ENCODE results near the gene CDC25A.
"Not testable (repeated sequence)": the region's sequence is repeated elsewhere in the genome, so short reads cannot be mapped to it uniquely, and the experiment has no call there.

Gene CDC25A

DNA sequence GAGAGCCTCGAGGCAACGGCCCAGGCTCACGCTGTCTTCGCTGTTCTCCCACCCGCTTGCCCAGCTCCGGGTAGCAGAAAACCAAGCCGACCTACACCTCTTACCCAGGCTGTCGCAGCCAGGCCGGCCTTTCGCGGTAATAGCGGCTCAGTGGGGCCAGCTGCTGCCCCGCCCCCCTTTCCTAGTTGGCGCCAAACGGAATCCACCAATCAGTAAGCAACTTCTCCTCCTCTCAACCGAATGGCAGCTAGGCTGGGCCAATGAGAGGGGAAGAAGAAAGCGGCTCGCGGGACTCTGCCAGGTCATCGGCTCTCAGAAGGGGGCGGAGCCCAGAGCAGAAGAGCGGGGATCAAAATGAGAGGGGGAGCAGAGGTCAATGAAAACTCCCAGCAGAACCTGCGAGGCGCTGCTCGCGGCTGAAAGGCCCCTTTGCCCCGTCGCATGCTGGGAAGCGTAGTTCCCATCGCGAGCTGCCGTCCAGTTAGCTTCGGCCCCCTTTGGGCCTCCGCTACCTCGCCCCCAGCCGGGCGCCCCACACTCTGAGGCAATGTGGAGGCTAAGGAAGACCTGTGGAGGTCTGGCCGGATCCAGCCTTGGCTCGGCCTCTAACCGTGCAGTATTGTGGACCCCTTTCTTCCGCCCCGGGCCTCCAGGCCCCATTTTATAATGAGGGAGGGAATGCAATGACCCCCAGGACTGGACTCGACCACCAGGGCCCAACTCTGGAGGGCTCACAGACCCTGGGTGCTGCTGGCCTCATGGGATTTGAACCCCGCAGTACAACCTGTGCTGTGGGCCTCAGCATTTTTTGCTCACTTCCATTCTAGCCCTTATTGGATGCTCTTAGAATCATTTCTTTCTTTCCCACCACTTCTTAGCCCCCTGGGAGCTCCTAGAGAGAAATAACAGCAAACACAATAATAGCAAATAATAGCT is at the start of gene CDC25A:
Gene CDC25A (minus strand): TSS at position 152 of the 936 bp plus-strand sequence. CDS start 470 bp downstream, outside the sequence.
- DNase-seq: peak; percentile 97

DNA sequence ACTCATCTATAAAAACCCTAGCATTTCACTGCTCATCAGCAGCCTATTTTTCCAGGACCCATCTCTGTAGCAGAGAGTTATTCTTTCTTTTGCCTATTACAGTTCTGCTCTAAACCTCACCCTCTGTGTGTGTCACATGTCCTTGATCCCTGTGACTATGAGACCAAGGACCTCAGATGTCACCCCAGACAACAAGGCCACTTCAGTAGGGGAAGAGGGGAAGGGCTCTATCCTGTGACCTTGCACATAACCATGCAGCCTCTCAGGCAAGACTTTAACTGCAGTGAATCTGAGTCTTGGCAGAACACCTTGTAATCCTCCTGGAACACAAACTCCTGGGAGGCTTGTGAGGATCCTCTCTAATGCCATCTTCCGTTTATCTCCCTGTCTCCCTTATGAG is 48.3 kb upstream of the CDC25A start:
- DNase-seq: no peak

DNA sequence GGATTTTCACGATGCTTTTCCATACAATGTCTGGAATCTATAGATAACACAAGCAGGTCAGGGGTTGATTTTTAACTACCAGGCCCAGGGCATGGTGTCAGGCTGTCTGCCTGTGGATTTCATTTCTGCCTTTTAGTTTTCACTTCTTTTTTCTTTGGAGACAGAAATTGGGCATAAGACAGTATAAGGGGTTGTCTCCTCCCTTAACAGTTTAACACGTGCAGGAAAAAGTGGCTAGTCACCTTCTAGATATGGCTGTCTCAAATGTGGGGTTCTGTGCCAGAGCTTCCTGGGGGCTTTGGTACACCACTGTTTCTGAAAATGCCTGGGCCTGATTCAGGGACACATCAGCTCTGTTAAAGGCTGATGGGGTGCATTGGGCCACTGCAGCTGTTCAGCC is 45.3 kb upstream of the CDC25A start:
- no peak for DNase-seq

DNA sequence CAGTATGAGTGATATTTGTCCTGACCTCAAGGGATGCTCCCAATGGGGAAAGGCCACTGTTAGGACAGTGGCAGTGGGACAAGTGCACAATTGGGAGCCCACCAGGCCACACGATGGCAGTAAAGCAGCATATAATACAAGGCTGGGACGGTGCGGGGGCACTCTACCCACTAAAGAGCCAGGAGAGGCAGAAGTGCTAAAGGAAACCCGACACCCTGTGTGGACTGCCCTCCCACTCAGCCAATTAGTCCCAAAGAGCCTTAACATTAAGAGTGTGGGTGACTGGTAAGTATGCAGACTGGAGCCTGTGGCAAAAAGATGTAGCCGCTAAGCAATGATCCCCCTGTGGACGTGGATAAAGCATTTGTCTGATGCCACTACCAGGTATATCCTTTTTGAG is 44.5 kb upstream of the CDC25A start:
- peak; percentile 61 for DNase-seq

DNA sequence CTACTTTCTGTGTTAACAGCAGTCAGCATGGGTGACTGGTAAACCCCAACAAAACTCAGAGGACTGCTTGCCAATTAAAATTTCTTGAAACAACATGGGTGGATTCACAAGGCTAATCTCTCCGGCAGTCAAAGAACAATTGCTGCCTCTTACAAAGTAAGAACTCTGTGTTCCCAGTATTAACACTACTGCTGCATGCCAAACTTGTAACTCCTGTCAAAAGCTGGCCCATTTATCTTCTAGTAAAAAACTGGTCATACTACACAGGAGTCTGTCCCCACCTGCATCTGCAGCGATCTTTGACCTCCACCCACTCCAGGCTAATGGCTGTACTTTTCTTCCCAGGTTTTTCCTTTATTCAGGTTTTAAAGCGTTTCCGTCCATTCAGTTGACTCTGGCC is 44.0 kb upstream of the CDC25A start:
- DNase-seq: no peak

DNA sequence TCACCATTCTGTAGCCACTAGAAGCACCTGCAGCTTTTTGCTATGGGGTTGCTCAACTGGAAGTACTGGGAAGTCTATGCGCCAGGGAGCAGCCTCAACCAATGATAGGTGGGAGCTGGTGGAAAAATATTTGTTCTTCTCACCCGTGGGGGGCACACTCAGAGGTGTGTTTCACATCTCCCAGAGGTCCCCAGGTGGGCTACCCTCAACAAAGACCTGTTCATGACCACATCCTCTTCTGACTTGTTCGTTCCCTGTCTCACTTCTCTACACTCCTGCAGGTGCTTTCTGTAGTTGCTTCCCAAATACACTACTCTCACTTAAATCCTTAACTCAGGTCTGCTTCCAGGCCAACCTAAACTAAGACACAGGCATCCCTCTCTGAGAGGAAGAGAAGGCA is 38.7 kb upstream of the CDC25A start:
- DNase-seq: no peak

DNA sequence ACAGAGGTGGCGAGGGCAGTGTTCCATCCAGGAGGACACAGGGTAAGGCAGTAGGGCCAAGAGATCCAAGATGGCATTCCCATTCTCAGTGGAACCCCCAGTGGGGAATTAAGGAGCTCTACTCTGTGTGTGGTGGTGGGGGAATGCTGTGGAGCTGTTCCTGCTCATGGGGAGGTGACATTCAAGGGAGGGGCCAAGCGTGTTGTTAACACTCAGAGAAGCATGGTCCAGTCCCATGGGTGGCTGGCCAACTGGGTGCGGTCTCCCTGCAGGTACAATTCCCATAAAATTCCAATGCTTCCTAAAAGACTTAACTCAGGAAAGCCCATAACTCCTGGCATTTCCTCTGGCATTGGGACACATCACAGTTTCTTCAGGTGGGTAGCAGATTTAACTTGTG is 37.4 kb upstream of the CDC25A start:
- no peak for DNase-seq

DNA sequence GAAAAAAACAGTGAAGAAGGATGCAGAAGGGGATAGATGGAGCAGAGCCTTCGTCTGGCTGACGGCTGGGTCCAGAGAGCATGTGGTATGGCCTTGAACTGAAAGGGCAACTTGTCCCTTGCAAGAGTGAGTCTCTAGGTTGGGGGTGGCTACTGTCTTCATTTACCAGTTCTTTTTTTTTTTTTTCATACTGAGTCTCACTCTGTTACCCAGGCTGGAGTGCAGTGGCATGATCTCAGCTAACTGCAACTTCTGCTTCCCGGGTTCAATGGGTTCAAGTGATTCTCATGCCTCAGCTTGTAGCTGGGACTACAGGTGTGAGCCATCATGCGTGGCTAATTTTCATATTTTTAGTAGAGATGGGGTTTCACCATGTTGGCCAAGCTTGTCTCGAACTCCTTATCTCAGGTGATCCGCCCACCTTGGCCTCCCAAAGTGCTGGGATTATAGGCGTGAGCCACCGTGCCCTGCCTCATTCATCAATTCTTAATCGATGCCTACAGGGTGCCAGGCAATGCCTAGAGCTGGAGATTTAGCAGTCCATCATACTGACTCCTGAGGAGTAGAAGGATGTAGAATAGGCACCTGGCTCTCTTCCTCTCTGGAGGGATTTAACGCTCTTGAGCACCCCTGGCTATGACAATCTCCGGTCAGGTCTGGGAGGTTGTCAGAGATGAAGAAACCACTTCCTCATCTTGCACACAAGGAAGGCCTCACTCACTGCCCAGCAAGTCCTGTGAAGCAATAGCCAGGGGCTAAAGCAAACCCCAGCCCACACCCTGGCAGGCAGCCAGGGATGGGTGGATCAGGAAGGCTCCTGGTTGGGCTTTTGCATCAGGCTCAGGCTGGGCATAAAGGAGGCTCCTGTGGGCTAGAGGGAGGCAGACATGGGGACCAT is 34.6 kb upstream of the CDC25A start, which contains the start of gene CAMP:
Gene CAMP (plus strand): TSS at position 880 of the 898 bp plus-strand sequence. CDS start 17 bp downstream, at position 897.
- peak; percentile 18 for DNase-seq

DNA sequence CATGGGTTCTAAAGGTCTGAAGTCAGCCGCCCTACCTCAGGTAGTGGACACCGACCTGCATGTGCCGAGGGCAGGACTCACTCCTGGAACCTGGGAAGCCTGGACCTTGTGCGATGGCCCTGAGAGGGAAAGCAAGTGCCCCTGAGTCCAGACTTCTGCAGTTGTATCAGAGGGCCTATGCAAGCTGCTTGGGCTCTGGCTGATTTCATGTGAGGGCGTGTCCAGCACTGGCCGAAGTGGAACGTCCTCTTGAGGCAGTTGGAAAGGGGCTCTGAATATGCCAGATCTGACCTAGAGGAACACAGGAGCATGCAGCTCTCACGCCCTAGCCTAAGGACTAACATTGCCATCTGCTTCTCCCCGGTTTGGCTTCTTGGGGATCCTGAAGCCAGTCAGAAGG is 32.5 kb upstream of the CDC25A start:
- DNase-seq: no peak

DNA sequence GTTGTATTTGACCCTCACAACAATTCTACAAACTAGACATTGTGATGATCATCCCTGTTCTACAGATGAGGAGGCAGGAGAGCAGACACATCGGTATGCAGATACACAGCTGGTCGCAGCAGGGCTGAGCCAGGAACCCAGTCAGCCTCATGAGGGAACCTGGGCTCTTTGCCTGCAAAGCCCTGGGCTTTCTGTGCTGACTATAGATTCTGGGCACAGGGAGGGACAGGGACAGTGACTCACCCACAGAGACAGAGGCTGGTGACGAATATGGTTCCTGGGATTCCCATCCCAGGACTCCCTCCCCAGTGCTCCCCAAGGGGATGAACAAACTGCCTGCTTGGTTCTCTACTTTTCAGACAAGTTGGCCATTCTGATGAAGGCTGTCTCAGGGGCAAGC is 31.3 kb upstream of the CDC25A start:
- no peak for DNase-seq

DNA sequence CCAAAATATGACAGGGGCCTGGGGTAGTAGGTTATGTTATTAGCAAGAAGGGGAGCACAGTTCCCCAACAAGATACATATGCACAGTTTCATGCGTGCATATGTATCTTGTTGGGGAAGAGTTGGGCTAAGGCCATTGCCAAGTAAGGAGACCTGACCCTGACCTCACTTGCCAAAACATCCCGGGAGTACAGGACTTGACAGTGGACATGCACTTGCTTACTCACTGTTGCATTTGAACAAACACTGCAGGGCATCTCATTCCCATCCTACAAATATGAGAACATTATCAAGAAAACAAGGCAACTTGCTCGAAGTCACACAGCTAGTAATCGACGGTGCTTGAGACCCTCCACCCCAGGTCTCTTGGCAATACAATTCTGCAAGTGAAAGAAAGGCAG is 30.3 kb upstream of the CDC25A start:
- DNase-seq: no peak

DNA sequence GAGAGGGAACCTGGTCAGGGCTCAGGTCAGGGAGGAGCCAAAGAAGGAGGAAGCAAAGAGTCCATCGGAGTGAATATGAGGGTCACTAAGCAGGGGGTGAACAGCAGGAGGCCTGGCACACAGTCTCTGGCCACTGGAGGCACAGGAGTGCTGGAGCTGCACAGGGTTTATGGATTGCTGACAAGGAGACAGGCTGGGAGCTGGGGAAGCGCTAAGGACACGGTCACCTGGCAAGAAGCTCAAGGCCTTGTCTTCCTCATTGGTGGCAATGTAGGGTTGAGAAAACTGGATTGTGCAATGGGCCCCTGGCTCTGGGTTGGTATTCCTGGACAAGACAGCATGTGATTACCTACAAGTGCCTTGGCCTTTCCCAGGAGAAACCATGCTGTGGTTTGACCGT is 29.2 kb upstream of the CDC25A start:
- no peak for DNase-seq

DNA sequence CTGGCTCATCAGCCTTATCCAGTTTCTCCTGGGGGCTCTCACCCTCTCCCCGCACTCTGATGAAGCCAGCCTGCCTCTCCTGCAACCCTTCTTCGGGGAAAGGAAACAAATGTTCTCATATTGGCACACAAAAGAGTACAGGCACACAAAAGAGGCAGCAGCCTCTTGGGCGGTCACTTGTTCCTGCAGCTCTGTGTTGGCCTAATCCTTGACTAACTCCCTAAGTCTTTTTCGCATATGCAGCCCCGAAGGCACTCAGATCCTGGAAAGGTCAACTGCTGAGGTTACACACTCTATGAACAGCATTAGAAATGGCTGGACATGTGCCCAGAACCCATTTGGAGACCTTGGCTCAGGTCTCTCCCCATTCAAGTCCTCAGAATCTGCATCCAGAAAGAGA is 27.7 kb upstream of the CDC25A start:
- no peak for DNase-seq

DNA sequence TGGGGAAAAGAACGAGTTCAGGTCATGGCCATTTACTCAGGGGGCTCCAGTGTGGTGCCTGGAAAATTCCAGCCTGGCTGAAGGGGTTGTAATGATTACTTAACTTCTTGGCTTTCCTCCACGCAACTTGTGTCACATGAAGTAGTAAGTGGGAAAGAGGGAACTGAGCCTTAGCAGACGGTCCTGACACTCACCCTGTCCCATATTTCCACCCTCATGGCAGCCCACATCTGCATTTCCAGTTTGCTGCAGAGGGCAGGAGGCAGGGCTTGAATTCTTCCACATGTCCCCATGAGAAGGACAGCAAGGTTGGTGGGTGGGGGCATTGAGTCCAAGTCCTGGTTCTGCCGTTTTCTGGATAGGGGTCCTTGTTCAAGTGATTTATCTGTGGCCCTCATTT is 27.2 kb upstream of the CDC25A start:
- DNase-seq: no peak

DNA sequence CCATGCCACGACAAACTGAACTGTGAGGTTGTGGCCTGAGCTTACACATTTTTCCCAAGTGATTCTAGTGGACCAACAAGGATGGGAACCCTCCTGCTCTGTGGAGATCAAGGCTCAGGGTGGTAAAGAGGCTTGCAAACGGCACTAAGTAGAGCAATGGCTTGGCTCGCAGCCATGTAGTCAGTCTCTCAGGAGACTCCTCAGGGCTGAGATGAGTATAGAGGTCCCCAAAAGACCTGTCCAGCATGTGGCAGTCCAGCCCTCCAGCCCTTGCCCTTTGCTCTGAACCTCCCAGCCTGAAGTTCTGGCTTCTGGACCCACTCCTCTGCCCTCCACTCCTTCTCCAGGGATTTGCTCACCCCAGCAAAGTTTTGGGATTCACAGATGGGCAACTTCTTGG is 26.8 kb upstream of the CDC25A start:
- DNase-seq: no peak

DNA sequence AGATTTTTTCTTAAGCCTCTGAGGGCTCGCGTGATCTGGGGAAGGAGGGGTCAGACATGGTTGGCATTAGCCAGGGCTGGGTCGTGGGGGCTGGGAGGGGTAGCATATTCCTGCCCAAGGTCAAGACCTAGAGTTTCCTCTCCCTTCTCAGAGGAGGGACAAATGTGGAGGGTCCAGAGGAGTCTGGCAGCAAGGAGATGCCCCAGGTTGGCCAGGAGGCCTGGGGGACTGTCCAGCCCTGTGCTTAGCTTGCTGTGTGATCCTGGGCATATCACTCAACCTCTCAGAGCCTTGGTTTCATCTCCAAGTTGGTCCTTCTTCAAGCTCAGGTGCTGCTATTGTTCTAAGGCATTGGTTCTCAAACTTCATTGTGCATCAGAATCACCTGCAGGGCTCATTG is 26.0 kb upstream of the CDC25A start:
- no peak for DNase-seq

DNA sequence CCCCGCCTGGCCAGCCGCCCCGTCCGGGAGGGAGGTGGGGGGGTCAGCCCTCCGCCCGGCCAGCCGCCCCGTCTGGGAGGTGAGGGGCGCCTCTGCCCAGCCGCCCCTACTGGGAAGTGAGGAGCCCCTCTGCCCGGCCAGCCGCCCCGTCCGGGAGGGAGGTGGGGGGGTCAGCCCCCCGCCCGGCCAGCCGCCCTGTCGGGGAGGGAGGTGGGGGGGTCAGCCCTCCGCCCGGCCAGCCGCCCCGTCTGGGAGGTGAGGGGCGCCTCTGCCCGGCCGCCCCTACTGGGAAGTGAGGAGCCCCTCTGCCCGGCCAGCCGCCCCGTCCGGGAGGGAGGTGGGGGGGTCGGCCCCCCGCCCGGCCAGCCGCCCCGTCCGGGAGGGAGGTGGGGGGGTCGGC is 23.6 kb upstream of the CDC25A start:
- DNase-seq: not testable (repeated sequence)

DNA sequence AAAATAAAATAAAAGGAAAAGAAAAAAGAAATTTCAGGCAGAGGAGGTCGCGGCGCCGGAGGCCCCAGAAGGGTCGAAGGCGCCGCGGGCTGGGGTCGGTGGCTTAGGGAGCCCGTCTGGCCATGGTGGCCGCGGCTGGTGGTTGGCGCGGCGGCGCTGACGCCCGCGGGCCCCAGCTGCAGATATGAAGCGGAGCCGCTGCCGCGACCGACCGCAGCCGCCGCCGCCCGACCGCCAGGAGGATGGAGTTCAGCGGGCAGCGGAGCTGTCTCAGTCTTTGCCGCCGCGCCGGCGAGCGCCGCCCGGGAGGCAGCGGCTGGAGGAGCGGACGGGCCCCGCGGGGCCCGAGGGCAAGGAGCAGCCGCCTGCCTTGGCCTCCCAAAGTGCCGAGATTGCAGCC is 22.3 kb upstream of the CDC25A start:
- not testable (repeated sequence) for DNase-seq

DNA sequence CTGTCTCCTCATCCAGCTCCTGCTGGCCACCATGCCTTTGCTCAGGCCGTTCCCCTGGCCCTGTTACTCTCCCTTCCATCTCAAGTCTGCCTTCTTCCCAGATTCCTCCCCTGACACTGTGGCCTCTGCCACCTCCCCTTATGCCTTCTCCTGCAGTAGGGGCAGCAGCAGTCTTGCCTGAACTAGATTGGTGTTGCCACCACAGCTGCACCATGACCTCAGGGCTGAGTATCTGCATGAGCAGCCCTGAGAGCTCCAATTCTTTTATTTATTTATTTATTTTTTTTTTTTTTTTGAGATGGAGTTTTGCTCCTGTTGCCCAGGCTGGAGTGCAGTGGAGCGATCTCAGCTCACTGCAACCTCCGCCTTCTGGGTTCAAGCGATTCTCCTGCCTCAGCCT is 21.2 kb upstream of the CDC25A start:
- DNase-seq: no peak

DNA sequence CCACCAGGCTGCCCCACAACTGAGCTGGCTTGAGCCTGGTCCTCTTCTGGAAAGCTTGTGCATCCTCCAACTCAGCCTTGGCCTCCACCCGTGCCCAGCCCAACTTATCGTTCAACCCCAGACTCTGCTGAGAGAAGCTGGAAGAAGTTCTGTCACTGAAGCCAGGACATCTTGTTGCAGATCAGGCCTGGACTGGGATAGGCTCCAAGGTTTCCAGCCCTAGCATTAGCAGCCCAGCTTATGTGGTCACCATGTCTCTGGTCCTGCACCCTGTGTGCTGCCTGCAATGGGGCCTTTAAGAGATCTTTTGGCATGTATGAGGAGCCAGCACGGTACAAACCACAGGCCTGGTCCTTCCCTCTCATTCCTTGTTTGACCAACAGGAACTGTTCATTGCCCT is 19.9 kb upstream of the CDC25A start:
- no peak for DNase-seq

DNA sequence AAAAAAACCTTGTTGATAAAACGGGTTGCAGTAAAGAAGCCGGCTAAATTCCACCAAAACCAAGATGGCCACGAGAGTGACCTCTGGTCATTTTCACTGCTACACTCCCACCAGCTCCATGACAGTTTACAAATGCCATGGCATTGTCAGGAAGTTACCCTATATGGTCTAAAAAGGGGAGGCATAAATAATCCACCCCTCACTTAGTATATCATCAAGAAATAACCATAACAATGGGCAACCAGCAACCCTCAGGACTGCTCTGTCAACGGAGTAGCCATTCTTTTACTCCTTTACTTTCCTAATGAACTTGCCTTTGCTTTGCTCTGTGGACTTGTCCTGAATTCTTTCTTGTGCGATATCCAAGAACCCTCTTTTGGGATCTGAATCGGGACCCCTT is 14.4 kb upstream of the CDC25A start:
- no peak for DNase-seq

DNA sequence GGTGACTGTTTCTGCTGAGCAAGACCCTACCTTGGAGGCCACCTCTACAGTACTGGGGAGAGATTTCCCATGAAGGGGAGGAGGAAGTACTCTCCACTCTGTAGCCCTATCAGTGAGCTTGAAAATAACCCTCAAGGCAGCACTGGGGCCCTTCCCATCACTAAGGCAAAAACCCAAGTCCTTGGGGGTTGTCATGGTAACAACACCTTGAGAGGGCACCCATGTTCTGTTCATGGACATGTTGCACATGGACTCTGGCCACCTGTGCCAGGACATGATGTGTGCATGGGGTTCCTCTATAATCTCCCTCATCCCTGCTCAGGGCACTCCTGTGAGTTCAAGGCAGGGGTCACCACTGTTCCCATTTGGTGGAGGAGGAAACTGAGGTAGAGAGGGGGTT is 10.9 kb upstream of the CDC25A start:
- DNase-seq: no peak

DNA sequence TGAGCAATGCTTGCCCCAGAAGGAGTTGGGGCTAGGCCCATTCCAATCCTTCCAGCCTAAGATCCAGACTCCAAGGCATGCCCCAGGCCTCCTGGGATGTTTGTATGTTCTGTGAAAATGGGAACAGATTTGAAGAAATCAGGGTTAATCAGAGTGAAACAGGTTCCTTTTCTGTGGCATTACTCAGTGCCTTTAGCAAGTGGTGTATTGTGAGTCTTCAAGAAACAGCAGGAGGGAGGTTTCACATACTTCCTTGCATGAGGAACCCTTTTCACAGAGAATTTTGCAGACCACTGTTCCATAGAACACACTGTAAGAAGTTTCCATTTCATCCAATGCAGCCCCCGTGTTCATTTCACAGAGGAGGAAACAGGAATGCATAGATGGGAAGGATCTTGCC is 8.4 kb upstream of the CDC25A start:
- DNase-seq: no peak
